HG02970 (cell line): ENCODE data around the gene NLGN2.

Experiments
- ATAC-seq: cut with Tn5 transposase; IDR thresholded peaks from one replicate; pipeline ENCODE4 v1.9.1; 2021; ENCODE audit warnings: mild to moderate bottlenecking, moderate library complexity, moderate number of reproducible peaks; ENCODE audit not compliant: unreplicated experiment, low FRiP score

NLGN2 gene

GRCh38 chr17:7391307-7391706, 16.3 kb upstream of the NLGN2 start:
- no peak for ATAC-seq

- no peak for ATAC-seq
Measured at GRCh38 chr17:7392696-7393612, 14.7 kb upstream of the NLGN2 start.

- ATAC-seq = peak; percentile 43
Measured at GRCh38 chr17:7393613-7394451, 13.8 kb upstream of the NLGN2 start.

- ATAC-seq = peak; percentile 78
Measured at GRCh38 chr17:7394452-7395191, 13.0 kb upstream of the NLGN2 start, which contains the start of gene PLSCR3. Gene PLSCR3, minus strand, starts transcription at chr17:7394525. Its CDS starts 415 bp downstream, at chr17:7394110.

- ATAC-seq = no peak
Measured at GRCh38 chr17:7396147-7396546, 11.5 kb upstream of the NLGN2 start.

GRCh38 chr17:7398612-7399011, 9.0 kb upstream of the NLGN2 start:
- no peak for ATAC-seq

GRCh38 chr17:7403043-7403726, 4.5 kb upstream of the NLGN2 start:
- ATAC-seq = no peak

- no peak for ATAC-seq
Measured at GRCh38 chr17:7403727-7403976, 4.0 kb upstream of the NLGN2 start.

- ATAC-seq = peak; percentile 87
Measured at GRCh38 chr17:7403977-7404736, 3.5 kb upstream of the NLGN2 start, which contains the start of gene TMEM256. Gene TMEM256, minus strand, starts transcription at chr17:7404097. Its CDS starts 13 bp downstream, at chr17:7404084.

GRCh38 chr17:7404737-7405349, 2.8 kb upstream of the NLGN2 start:
- ATAC-seq = peak; percentile 19

- no peak for ATAC-seq
Measured at GRCh38 chr17:7405350-7406234, 2.1 kb upstream of the NLGN2 start.

GRCh38 chr17:7406235-7406825, 1.3 kb upstream of the NLGN2 start:
- ATAC-seq = no peak

GRCh38 chr17:7407082-7407481, 563 bp upstream of the NLGN2 start:
- ATAC-seq = no peak

GRCh38 chr17:7408252-7408727, 645 bp downstream of the NLGN2 start:
- no peak for ATAC-seq

- ATAC-seq = no peak
Measured at GRCh38 chr17:7408863-7409262, 1.2 kb downstream of the NLGN2 start.

- no peak for ATAC-seq
Measured at GRCh38 chr17:7409716-7410115, 2.1 kb downstream of the NLGN2 start.

GRCh38 chr17:7410634-7411426, 3.2 kb downstream of the NLGN2 start:
- no peak for ATAC-seq
